Esophagus muscularis mucosa (tissue), 3 donors: ENCODE data around the gene ENDOG.

Source experiments
- EP300 ChIP-seq: sonication (generic); formaldehyde crosslinking; IDR thresholded peaks from one replicate; pipeline ENCODE4 v1.6.1; 2017; ENCODE audit warnings: antibody characterized with exemption
- TF ChIP-seq, protein P1 (sequence below), 3 experiments: fragments of 200-600 bp in 2 of 3; fragments of 450-650 bp in 1 of 3; sonication (generic) in 2 of 3; IDR thresholded peaks; one replicate each; pipeline ENCODE4 v1.5.1; 2017 to 2019; ENCODE audit warnings: antibody characterized with exemption in 3 of 3, mild to moderate bottlenecking in 2 of 3, moderate library complexity in 1 of 3

DNA sequence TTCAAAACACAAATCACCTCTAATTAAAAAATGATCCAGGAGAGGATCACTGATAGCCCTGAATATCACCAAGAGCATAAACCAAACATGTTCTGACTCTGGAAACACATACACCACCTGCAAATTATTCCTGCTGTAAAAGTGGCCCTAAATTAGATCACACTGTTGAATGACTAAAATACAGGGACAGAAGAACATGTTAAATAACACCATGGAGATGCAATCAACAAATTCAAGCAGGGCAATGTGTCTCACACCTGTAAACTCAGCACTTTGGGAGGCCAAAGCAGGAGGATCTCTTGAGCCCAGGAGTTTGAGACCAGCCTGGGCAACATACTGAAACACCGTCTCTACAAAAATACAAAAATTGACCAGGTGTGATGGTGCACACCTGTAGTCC lies 29.5 kb downstream of the ENDOG start:
- TF ChIP-seq EP300 = no peak
- TF ChIP-seq, protein P1, sequence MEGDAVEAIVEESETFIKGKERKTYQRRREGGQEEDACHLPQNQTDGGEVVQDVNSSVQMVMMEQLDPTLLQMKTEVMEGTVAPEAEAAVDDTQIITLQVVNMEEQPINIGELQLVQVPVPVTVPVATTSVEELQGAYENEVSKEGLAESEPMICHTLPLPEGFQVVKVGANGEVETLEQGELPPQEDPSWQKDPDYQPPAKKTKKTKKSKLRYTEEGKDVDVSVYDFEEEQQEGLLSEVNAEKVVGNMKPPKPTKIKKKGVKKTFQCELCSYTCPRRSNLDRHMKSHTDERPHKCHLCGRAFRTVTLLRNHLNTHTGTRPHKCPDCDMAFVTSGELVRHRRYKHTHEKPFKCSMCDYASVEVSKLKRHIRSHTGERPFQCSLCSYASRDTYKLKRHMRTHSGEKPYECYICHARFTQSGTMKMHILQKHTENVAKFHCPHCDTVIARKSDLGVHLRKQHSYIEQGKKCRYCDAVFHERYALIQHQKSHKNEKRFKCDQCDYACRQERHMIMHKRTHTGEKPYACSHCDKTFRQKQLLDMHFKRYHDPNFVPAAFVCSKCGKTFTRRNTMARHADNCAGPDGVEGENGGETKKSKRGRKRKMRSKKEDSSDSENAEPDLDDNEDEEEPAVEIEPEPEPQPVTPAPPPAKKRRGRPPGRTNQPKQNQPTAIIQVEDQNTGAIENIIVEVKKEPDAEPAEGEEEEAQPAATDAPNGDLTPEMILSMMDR (IDR thresholded peaks at IDR 0.05) = no peak
